HG02870 (cell line): ENCODE measurements around the gene TMEM107.
"Not testable (repeated sequence)": the region's sequence is repeated elsewhere in the genome, so short reads cannot be mapped to it uniquely, and the experiment has no call there.

Source experiments
- ATAC-seq: cut with Tn5 transposase; IDR thresholded peaks from one replicate; pipeline ENCODE4 v1.9.1; 2021; ENCODE audit warnings: mild to moderate bottlenecking, moderate library complexity; ENCODE audit not compliant: unreplicated experiment

Gene TMEM107

DNA sequence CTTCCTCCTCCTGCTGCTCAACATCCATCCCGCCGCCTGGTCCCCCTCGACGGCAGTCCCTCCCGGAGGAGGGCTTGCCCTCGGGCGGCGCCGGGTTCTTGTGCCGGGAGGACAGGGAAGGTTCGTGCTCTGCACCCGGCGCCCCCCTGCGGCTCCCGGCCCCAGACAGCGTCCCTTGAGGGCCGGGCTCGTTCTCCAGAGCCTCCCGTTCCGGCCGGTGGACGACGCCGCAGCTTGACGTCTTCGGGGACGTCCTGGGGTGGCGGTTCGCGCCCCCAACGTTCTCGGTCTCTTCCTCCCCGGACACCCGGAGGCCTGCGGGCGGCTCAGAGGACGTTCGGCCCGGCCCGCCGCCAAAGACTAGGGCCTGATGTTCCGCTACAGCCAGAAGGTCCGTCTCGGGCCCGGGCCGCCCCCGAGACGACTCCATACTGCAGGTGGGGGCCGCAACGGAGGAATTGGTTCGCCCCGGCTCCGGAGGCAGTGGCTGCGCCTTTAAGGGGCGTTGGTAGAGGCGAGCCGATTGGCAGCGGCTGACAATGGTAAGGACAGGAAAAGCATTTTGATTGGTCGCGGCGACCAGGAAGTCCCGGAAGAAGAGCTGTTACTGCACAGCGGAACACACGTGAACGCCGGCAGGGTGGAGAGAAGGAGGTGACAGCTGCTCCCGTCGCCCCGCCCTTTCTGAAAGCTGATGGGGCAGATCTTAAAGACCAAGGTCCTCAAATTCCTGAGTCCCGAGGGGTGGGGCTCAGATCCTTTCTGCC, 13.7 kb upstream of the TMEM107 start, which contains the start of gene BORCS6:
TSS of gene BORCS6 (minus strand) at position 470 of the 767 bp plus-strand sequence. CDS start at position 430, 40 bp downstream.
- ATAC-seq, result peak; percentile 50

DNA sequence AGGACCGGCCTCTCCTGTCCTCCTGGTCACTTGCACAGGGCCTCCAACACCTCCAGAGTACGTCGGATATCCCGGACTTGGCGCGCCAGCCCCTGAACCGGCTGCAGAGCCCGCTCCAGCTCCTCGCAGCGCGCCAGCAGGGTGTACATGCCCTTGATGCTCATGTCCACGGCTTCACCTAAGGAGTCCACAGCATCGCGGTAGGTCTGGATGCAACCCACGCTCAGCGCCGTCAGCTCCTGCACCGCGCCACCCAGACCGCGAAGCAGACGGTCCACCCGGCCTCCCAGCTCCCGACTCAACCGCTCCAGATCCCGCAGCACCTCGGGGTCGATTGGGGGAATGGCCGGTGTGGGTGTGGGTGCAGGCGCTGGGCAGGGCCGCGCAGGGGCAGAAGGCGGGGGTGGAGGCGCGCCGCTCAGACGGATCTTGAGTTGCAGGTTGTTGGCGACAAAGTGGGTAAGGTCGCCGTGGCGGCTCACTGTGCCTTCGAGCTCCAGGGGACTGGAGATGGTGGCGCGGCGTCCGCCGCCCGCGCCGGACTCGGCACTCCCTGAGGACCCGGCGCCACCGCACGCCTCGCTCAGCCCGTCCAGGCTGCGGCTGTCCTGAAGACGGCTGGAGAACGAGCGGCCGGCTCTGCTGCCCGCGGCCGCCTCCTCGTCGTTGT, 13.0 kb upstream of the TMEM107 start:
- no peak for ATAC-seq

DNA sequence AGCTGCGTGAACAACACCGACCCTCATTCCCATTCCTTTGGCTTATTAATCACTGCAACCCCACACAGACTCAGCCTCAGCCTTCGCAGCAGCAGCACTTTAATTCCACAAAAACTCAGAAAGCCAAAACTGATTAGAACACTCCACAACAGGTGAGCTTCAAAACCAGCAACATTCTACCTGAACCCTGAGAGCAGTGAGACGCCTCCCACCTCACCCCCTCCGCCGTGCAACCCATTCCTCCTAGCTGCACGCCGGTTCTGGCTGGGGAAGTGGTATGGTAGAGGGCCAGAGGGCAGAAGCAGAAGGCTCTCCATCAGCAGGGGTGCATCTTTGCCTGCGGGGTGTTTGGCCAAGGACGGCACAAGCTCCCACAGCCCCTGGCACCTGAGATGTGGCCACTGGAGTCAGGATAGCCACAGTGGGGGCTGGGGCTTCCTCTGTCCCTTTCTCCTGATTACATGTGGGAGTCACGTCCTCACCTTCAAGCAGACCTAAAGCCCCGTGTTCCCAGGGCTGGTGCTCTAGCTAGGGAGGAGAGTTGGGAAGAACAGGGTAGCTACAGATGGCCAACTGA, 12.2 kb upstream of the TMEM107 start:
- no peak for ATAC-seq

DNA sequence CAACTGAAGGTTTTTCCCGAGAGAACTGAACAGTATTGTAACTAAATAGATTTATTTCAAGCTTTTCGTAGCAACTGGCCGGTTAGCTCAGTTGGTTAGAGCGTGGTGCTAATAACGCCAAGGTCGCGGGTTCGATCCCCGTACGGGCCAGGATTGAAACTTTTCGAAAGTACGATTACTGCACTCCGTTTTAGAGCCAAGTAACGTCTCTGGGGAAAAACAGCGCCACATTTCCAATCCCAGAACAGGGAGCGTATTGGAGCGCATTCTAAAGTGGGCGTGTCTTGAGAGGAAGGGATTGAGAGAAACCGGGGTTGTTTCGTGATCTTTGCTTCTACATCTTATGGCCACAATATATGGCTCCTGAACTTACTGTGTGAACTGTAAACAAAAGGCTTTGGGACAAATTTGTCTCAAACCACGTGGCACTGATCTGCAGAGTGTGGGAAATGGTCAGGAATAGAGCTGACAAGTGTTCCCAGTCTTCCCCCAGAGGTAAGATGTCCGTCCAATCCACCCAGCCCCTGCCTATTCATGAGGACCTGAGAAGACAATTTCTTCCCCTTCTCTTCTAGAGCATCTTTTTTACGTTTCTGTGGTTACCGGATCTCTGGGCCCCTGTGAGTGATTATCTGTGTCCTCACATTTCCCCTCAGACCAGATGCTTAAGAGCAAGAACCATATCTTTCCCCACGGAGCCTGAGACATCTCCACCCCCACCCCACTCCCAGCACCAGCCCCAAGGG, 11.5 kb upstream of the TMEM107 start:
- ATAC-seq, result peak; percentile 25

DNA sequence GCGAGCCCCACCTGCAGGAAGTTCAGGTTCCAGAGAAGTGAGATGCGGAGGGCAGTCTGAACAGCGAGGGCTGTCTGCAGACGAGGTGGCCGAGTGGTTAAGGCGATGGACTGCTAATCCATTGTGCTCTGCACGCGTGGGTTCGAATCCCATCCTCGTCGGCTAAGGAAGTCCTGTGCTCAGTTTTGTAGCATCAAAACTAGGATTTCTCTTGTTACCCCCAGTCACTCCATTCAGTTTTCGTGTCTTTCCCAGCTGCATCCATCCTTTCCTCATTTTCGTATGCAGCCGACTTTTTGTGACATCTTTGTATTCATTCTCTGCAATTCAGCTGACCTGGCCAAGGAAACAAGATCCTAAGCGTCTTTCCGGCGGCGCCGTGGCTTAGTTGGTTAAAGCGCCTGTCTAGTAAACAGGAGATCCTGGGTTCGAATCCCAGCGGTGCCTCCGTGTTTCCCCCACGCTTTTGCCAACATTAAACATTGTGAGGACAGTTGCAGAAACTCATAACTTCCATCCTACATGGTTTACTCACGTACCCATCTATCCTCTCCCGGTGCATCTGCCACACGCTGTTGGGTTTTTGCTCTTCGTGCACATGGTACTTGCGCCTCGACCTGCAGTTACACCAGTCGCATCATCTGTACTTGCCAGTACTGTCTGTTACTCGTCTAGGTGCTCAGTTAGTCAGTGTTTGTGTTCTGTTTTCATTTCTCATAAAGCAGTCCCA, 10.8 kb upstream of the TMEM107 start:
- ATAC-seq, result peak; percentile 28

DNA sequence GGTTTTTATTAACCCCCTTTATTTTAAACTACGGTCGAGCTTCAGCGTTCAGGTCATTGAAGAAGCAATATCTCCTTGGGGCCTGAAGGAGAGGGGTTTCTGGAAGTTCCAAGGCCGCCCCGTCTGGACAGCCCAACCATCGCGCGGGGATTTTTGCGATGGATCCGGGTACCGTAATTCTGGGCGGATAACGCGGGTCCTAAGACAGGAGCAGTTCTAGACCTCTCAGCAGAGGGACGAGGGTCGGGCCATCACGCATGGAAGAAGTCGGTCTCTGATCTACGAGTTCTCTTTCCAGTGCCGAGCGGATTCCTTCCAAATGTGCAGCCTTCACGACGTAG, 10.2 kb upstream of the TMEM107 start:
- no peak for ATAC-seq

DNA sequence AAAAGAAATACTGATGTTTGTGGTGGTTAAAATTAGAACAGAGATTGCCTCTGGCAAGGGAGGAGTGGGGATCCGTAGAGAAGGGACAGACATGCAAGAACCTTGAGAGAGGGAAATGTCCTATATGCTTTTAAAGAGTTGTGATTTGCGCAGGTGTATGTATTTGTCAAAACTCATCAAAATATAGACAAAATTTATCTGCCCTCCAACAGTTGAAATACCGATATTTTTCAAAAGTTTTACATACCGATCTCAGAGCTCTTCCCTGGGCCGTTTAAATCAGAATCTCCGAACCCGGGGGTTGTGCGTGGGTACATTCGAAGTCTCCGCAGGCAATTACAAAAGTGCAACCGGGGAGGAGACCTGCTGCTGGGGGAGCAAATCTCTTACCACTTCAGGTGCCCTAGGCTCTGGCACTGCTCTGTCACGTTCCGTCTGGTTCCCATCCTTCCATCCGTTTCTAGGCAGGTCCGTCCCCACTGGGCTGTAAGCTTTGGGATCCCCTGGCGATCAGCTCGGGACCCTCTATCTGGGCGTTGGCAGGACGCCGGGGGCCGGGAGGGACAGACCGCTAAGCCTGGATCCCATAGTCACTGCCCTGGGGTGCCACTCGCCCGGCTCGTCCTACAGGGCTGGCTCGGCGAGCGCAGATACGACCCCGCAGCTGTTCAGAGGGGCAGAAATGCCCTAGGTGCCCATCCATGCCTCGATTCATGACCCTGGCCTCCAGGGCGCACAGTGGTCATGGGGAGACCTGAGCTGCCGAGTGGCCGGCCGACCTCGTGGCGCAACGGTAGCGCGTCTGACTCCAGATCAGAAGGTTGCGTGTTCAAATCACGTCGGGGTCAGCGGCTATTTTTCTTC, 9.6 kb upstream of the TMEM107 start:
- peak; percentile 11 for ATAC-seq

DNA sequence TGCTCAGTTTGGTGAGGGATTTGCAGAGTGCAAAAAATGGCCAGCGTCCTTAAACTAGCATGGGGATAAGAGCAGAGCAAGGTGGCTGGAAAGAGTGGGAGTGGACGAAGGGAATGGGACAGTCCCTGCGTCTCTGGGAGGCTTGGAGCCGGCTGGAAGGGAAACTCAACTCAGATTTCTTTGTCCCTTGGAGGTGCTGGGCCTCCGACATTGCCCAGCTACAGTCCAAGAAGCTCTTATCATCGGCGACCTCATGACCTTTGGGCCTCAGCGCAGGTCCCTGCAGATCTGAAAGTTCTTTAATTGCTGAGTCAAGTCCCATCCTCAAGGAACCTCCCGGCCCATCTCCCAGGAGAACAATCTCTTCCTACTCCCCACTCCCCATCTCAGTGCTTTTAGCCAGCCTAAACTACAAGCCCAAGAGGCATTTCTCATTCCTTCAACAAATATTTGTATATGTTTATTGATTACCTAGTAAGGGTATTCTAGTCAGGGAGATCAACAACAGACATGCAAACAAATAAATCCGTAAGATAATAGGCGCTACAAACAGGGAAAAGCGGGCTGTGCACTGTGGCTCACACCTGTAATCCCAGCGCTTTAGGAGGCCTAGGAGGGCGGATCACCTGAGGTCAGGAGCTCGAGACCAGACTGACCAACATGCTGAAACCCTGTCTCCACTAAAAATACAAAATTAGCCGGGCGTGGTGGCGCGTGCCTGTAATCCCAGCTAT, 985 bp upstream of the TMEM107 start:
- no peak for ATAC-seq

DNA sequence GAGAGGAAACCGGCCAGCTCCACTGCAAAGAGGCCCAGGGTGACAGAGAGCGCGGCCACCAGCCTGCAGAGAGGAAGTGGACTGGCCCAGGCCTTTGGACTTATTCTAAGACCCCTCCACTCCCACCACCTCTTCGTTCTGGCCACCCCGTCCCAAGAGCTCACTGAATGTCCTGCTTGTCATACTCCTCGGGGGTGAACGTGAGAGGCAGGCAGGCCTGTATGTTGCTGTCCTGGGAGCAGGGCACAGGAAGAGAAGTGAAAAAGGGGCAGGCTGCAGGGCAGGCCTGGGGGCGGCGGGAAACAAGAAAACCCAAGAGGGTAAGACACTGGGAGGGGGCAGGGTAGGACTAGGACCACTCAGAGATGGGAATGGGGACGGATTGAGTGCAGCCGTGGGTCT, 384 bp downstream of the TMEM107 start:
- ATAC-seq, result peak; percentile 1

DNA sequence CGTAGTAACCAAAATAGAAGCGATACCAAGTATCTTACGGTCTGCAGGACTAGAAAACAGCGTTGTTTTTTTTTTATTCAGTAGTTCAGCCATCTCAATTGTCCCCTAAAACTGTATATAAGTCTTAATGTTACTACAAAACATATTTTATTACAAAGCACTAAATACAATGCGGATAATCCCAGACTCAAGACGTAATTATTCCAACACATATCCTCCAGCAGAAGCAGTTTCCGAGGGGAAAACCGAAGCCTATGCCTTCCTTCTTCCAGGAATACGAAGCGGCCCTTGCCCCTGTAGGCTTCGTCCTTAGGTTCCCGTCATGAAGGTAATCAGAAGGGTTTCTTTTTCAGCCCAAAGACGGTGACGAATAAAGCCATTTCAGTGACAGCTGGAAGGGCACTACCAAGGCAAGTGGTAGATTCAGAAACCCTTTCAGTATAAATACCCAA, 2.3 kb downstream of the TMEM107 start:
- ATAC-seq, result no peak

DNA sequence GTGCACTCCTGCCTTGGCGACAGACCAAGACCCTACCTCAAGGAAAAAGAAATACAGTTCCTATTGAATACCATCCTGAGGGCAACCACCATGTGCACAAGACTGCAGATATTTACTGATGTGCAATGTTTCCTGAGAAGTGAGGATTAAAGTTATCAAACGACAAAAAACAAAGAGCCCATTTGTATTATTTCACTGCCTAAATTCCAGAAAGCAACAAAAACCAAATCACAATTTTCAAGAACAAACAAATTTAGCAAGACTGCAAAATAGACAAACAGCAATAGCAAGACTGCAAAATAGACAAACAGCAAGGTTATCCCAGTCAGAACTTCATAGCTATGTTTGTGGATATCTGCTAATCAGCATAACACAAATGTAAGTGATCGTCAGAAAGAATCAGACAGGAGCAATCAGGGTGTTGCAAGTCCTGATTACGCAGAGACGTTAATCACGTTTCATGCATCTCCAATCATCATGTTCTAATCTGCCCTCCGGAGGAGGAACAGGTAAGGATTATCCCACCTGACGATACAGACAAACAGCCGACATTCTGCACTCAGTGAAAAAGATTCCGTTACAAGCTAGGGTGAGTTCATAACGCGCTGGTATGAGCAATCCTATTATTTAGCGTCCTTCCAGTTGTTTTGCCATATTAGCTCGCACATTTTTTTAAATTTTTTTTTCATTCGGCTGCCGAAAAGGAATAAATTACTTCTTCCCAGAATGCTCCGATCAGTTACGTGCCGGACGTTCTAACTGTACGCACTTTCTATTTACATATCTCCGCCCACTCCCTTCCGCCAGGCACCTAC, 2.9 kb downstream of the TMEM107 start:
- ATAC-seq, result peak; percentile 68

DNA sequence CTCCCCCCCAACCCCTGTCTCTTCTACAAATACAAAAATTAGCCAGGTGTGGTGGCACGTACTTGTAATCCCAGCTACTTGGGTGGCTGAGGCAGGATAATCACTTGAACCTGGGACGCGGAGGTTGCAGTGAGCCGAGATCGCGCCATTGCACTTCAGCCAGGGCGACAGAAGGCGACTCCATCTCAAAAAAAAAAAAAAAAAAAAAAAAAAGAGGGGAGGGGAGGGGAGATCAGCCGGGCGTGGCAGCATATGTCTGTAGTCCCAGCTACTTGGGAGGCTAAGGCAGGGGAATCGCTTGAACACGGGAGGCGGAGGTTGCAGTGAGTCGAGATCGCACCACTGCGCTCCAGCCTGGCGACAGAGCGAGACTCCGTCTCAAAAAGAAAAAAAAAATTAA, 6.0 kb downstream of the TMEM107 start:
- ATAC-seq, result not testable (repeated sequence)

DNA sequence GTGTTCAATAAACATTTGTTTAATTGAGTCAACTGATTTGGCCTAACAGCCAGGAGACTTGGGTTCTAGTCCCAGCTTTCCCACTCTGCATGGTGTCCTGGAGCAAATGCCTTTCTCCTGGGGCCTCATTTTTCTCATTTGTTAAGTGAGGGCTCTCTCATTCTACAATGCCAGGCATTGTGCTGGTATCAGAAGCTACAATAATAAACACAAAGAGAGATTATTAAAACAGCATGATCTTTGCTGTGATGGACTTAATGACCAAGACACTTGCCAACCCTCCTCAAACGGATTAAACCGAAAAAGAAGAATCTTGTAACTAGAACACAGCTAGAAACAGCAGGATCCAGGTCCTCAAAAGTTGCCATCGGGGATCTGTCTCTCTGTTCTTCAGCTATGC, 8.7 kb downstream of the TMEM107 start:
- no peak for ATAC-seq

DNA sequence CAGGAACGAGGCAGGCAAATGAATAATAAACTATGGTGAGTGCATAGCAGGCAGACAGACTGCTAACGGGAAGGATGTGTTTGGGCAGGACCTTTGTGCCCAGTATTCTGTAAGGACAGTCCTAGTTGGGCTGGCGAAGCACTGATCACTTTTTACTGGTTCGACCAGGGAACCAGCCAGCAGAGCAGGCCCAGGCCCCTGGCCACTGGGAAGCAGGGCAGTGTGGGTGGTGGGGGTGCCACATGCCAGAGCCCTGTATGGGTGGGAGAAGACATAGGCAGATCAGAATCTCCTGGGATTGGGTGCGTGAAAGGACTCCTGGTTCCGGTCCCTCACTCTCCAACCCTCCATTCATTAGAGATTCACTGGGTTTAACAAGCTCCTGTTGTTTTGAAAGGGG, 9.4 kb downstream of the TMEM107 start:
- no peak for ATAC-seq

DNA sequence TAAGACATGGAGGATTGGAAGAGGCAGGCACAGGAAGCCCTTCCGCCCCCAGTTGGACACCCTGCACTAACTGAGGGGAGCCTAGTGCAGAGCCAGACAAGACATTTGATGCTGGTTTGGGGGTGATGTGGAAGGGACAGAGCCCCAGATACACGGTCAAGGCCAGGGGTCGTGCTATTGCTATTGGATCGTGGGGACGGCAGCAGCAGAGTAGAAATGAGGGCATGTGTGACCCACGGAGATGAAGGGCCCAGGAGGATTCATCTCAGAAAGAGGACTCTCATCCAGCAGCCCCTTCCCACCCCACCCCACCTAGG, 11.4 kb downstream of the TMEM107 start:
- no peak for ATAC-seq

DNA sequence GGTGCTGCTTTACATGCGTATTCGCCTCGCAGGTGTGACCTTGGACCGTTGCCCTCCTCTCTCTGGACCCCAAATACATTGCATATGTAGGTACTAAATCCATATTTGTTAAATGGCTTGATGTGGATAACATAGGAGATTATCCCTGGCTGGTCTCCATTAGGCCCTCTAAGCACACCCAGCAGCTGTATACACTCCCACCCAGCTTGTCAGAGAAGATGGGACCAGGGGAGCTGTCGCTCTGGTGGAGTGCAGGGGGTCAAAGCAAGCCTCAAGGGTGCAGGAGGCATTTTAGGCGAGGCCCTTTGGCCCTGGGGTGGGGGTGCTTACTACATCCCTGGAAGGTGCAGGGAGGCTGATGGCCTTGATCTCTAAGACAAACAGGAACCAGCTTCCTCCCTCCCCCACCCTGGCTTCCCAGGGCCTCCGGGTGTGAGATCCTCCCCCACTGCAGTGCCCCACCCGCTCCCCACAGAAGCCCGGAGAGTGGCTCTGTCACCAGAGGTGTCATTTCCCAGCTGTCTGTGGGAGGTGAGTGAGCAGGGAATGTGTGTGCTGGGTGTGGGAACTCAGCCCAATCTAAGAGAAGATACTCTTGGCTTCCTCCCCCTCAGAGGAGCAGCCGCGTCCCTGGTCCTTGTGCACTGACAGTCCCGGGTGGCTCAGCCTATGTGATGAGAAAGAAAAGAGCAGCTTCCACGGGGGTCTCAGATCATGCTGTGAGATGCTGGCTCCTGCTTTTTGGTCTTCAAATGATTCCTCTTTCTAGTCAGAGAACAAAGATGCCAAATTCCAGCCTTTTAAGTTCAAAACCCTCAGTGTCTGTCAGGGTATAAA, 12.0 kb downstream of the TMEM107 start:
- ATAC-seq, result no peak
